Stomach (tissue), 4 donors: ENCODE measurements around the gene ZDHHC16.

ENCODE experiments used
- POLR2A ChIP-seq, 4 donors: fragments of 450-650 bp; IDR thresholded peaks; one replicate each; pipeline ENCODE4 v1.6.1; 2016; ENCODE audit warnings: antibody characterized with exemption in 4 of 4, control low read depth in 2 of 4, mild to moderate bottlenecking in 1 of 4, moderate library complexity in 1 of 4
- TF ChIP-seq, protein P1 (sequence below), 7 experiments: fragments of 450-650 bp in 4 of 7; fragments of 200-600 bp in 3 of 7; sonication (generic) in 3 of 7; IDR thresholded peaks; one replicate each; pipeline ENCODE4 v1.5.1; 2016 to 2019; ENCODE audit warnings: antibody characterized with exemption in 7 of 7, control low read depth in 2 of 7, mild to moderate bottlenecking in 1 of 7

DNA sequence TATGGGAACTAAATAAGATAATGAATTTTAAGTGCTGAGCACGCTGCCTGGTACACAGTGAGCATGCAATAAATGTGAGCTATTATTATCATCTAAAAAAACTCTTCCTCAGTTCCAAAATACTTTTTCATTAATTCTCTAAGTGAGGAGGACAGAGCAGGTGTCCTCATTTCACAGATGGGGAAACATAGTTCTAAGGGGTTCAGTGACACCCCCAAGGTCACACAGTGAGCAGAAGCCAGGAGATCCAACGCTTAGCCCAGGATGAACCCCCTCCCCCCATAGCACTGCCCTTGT, 38.1 kb upstream of the ZDHHC16 start:
- no peak for TF ChIP-seq POLR2A (IDR thresholded peaks at IDR 0.05)
- TF ChIP-seq, protein P1, sequence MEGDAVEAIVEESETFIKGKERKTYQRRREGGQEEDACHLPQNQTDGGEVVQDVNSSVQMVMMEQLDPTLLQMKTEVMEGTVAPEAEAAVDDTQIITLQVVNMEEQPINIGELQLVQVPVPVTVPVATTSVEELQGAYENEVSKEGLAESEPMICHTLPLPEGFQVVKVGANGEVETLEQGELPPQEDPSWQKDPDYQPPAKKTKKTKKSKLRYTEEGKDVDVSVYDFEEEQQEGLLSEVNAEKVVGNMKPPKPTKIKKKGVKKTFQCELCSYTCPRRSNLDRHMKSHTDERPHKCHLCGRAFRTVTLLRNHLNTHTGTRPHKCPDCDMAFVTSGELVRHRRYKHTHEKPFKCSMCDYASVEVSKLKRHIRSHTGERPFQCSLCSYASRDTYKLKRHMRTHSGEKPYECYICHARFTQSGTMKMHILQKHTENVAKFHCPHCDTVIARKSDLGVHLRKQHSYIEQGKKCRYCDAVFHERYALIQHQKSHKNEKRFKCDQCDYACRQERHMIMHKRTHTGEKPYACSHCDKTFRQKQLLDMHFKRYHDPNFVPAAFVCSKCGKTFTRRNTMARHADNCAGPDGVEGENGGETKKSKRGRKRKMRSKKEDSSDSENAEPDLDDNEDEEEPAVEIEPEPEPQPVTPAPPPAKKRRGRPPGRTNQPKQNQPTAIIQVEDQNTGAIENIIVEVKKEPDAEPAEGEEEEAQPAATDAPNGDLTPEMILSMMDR (IDR thresholded peaks at IDR 0.05): no peak
